Esophagus squamous epithelium (tissue), 4 donors: ENCODE results near the gene NXN.
"Not testable (repeated sequence)": the region's sequence is repeated elsewhere in the genome, so short reads cannot be mapped to it uniquely, and the experiment has no call there.

Experiments used
- CTCF ChIP-seq, 6 experiments: fragments of 450-650 bp in 4 of 6; fragments of 200-600 bp in 2 of 6; sonication (generic) in 2 of 6; IDR thresholded peaks; one replicate each; pipeline ENCODE4 v1.5.1; 2016 to 2019; ENCODE audit warnings: antibody characterized with exemption in 6 of 6, mild to moderate bottlenecking in 4 of 6, moderate library complexity in 4 of 6
- POLR2A ChIP-seq, 4 donors: fragments of 450-650 bp; IDR thresholded peaks; one replicate each; pipeline ENCODE4 v1.6.1; 2017; ENCODE audit warnings: antibody characterized with exemption in 4 of 4, mild to moderate bottlenecking in 4 of 4, moderate library complexity in 3 of 4

- TF ChIP-seq POLR2A, CTCF (IDR thresholded peaks at IDR 0.05): not testable (repeated sequence)
These were observed 126.7 kb downstream of the NXN start for GRCh38 chr17:852850-853249.
